ES-I3 (cell line): ENCODE measurements around the gene SIRT7.

Experiments
- H3K36me3 ChIP-seq: 2 replicates; pipeline ENCODE4 v1.6.1; 2013; ENCODE audit warnings: mild to moderate bottlenecking, low read length, control low read depth, moderate library complexity; ENCODE audit not compliant: insufficient read depth
- H3K4me1 ChIP-seq: 2 replicates; pipeline ENCODE4 v1.6.1; 2013; ENCODE audit warnings: mild to moderate bottlenecking, control low read depth, low read length; ENCODE audit not compliant: insufficient read depth
- H3K9ac ChIP-seq: 2 replicates; pipeline ENCODE4 v1.6.1; 2013; ENCODE audit warnings: low read depth, mild to moderate bottlenecking, low read length, moderate library complexity
- H3K9me3 ChIP-seq: 2 replicates; pipeline ENCODE4 v1.6.1; 2013; ENCODE audit warnings: mild to moderate bottlenecking, low read length, moderate library complexity; ENCODE audit not compliant: control insufficient read depth, insufficient read depth

Gene SIRT7

GRCh38 chr17:81867991-81868673 lies 49.8 kb downstream of the SIRT7 start:
- Histone ChIP-seq H3K36me3 (peaks cover 11% of the 10 kb centered on the region), H3K4me1 (peaks cover 29% of the 10 kb centered on the region; the same call in 1 of the 2 replicates), H3K9ac (no peak overlapping the region), H3K9me3 (no peaks in the 10 kb centered on the region)

- Histone ChIP-seq H3K4me1 (peaks cover 29% of the 10 kb centered on the region; the same call in 1 of the 2 replicates), H3K36me3 (peaks cover 16% of the 10 kb centered on the region), H3K9me3 (no peaks in the 10 kb centered on the region), H3K9ac (no peak overlapping the region)
These were observed 50.6 kb downstream of the SIRT7 start for GRCh38 chr17:81867170-81867990.

GRCh38 chr17:81866440-81867169 lies 51.4 kb downstream of the SIRT7 start:
- H3K36me3 ChIP-seq = peaks cover 16% of the 10 kb centered on the region
- H3K4me1 ChIP-seq = peaks cover 29% of the 10 kb centered on the region; the same call in 1 of the 2 replicates
- no peak overlapping the region for H3K9ac ChIP-seq
- H3K9me3 ChIP-seq = no peaks in the 10 kb centered on the region

GRCh38 chr17:81865733-81866439 lies 52.1 kb downstream of the SIRT7 start:
- no peaks in the 10 kb centered on the region for H3K9me3 ChIP-seq
- peaks cover 16% of the 10 kb centered on the region for H3K36me3 ChIP-seq
- H3K4me1 ChIP-seq = peaks cover 29% of the 10 kb centered on the region; the same call in 1 of the 2 replicates
- H3K9ac ChIP-seq = no peak overlapping the region

GRCh38 chr17:81865358-81865732 lies 52.6 kb downstream of the SIRT7 start:
- Histone ChIP-seq H3K9me3 (no peaks in the 10 kb centered on the region), H3K9ac (no peak overlapping the region), H3K4me1 (peaks cover 29% of the 10 kb centered on the region; the same call in 1 of the 2 replicates), H3K36me3 (peaks cover 16% of the 10 kb centered on the region)

- H3K9ac ChIP-seq = no peak overlapping the region
- H3K4me1 ChIP-seq = peaks cover 31% of the 10 kb centered on the region; the same call in 1 of the 2 replicates
- H3K36me3 ChIP-seq = peaks cover 16% of the 10 kb centered on the region
- H3K9me3 ChIP-seq = no peaks in the 10 kb centered on the region
These were observed 53.9 kb downstream of the SIRT7 start for GRCh38 chr17:81863833-81864768.

GRCh38 chr17:81863123-81863675 lies 54.8 kb downstream of the SIRT7 start:
- Histone ChIP-seq H3K36me3 (peaks cover 22% of the 10 kb centered on the region), H3K9me3 (no peaks in the 10 kb centered on the region), H3K4me1 (peaks cover 24% of the 10 kb centered on the region; the same call in 1 of the 2 replicates), H3K9ac (no peak overlapping the region)
